Measurements from ENCODE around the gene PPARG.

PPARG gene

DNA sequence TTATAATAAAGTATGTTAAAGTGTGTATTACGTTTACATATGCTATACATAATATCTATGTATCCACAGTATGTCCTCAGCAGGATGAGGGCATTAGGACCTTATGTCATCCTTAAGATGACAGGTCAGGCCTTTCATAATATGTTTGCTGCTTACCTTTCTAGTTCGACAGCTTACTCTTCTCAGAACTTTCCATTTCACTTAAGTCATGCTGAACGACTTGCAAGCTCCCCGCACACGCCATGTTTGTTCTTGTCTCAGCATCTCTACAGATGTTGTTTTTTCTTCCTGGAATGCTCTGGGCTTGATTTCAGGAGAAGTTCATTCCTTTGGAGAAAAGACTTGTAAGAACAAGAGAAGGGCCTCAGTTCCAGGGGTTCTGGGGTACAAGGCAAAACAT, 36.0 kb upstream of the PPARG start:
- H3K4me3 ChIP-seq (ENCODE audit: low read depth, low read length, poor library complexity, severe bottlenecking) = no peak overlapping the region
- H3F3A ChIP-seq (ENCODE audit: insufficient read depth, low read length) = no peaks in the 10 kb centered on the region
- no peak overlapping the region for H2AFZ ChIP-seq (ENCODE audit: low read length)
- no peaks in the 10 kb centered on the region for H3K79me2 ChIP-seq (ENCODE audit: insufficient read depth, low read length)
- no peaks in the 10 kb centered on the region for H3K36me3 ChIP-seq (ENCODE audit: insufficient read depth, low read length)
- H3K27ac ChIP-seq (ENCODE audit: low read depth, low read length, poor library complexity, severe bottlenecking) = no peak overlapping the region
- no peak for TF ChIP-seq CTCF (IDR thresholded peaks at IDR 0.05; ENCODE audit: low read length)
- no peak for TF ChIP-seq EZH2 (IDR thresholded peaks at IDR 0.05; ENCODE audit: borderline replicate concordance, low read length)
- no peak overlapping the region for H3K9ac ChIP-seq (ENCODE audit: low read length)
- H3K4me2 ChIP-seq (ENCODE audit: low read length) = no peak overlapping the region
- H3K4me1 ChIP-seq (ENCODE audit: insufficient read depth, low read length, severe bottlenecking) = no peaks in the 10 kb centered on the region
- H3K9me3 ChIP-seq (ENCODE audit: low read length) = no peaks in the 10 kb centered on the region
- no peaks in the 10 kb centered on the region for H4K20me1 ChIP-seq (ENCODE audit: insufficient read depth, low read length)
- no peaks in the 10 kb centered on the region for H3K27me3 ChIP-seq (ENCODE audit: insufficient read depth, low read length)
- no peaks in the 10 kb centered on the region for H3K9me2 ChIP-seq (ENCODE audit: low read depth, low read length)

DNA sequence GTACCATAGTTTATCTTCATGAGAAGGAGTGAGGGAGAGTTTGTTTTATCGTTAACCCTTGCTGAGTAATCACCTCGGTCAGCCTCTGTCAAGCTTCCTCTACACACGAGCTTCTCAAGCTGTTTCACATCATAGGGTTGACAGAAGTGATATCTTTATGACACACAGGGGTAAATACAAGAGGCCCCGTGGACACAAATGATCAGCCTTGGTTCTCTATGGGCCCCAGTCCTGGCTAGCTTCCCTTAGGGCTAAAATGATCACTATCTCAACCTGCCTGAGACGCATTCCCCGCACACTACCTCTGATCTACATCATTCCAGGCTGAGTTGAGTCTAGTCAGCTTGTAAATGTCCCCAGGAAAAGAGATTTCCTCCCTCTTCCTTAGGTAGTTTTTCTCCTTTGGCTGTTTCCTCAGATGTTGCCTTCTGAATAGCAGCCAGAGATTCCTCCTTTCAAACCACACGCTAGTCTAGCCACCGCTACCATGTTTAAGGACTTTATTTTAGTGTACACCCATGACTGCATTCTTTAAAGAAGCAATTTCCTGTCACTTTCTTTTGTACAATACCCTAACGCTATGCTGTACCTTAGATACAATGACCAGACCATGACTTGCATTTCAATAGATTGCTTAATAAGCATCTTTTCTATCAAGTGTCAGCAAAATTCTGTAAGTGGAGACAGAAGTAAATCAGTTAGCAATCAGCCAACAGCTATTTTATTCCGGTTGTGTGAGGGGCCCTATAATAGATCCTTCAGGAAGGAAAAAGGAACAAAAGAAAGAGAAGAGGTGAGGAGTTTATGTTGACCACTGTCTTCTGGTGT, 35.1 kb upstream of the PPARG start:
- TF ChIP-seq CTCF (IDR thresholded peaks at IDR 0.05; ENCODE audit: low read length) (no peak), EZH2 (IDR thresholded peaks at IDR 0.05; ENCODE audit: borderline replicate concordance, low read length) (no peak)
- no peak overlapping the region for H2AFZ ChIP-seq (ENCODE audit: low read length)
- H4K20me1 ChIP-seq (ENCODE audit: insufficient read depth, low read length) = no peaks in the 10 kb centered on the region
- no peaks in the 10 kb centered on the region for H3K36me3 ChIP-seq (ENCODE audit: insufficient read depth, low read length)
- H3K27me3 ChIP-seq (ENCODE audit: insufficient read depth, low read length) = no peaks in the 10 kb centered on the region
- H3K9me2 ChIP-seq (ENCODE audit: low read depth, low read length) = no peaks in the 10 kb centered on the region
- no peaks in the 10 kb centered on the region for H3K9me3 ChIP-seq (ENCODE audit: low read length)
- H3K79me2 ChIP-seq (ENCODE audit: insufficient read depth, low read length) = no peaks in the 10 kb centered on the region
- H3K4me3 ChIP-seq (ENCODE audit: low read depth, low read length, poor library complexity, severe bottlenecking) = no peak overlapping the region
- H3K9ac ChIP-seq (ENCODE audit: low read length) = no peak overlapping the region
- H3K4me2 ChIP-seq (ENCODE audit: low read length) = no peak overlapping the region
- no peaks in the 10 kb centered on the region for H3K4me1 ChIP-seq (ENCODE audit: insufficient read depth, low read length, severe bottlenecking)
- H3K27ac ChIP-seq (ENCODE audit: low read depth, low read length, poor library complexity, severe bottlenecking) = no peak overlapping the region
- H3F3A ChIP-seq (ENCODE audit: insufficient read depth, low read length) = no peaks in the 10 kb centered on the region

- H3K27ac ChIP-seq (ENCODE audit: low read depth, low read length, poor library complexity, severe bottlenecking) = no peak overlapping the region
- H3F3A ChIP-seq (ENCODE audit: insufficient read depth, low read length) = no peaks in the 10 kb centered on the region
- no peaks in the 10 kb centered on the region for H3K27me3 ChIP-seq (ENCODE audit: insufficient read depth, low read length)
- no peaks in the 10 kb centered on the region for H4K20me1 ChIP-seq (ENCODE audit: insufficient read depth, low read length)
- no peaks in the 10 kb centered on the region for H3K4me1 ChIP-seq (ENCODE audit: insufficient read depth, low read length, severe bottlenecking)
- no peaks in the 10 kb centered on the region for H3K9me3 ChIP-seq (ENCODE audit: low read length)
- TF ChIP-seq CTCF (IDR thresholded peaks at IDR 0.05; ENCODE audit: low read length) (no peak), EZH2 (IDR thresholded peaks at IDR 0.05; ENCODE audit: borderline replicate concordance, low read length) (no peak)
- H2AFZ ChIP-seq (ENCODE audit: low read length) = no peak overlapping the region
- H3K36me3 ChIP-seq (ENCODE audit: insufficient read depth, low read length) = no peaks in the 10 kb centered on the region
- no peak overlapping the region for H3K4me2 ChIP-seq (ENCODE audit: low read length)
- no peak overlapping the region for H3K9ac ChIP-seq (ENCODE audit: low read length)
- no peaks in the 10 kb centered on the region for H3K79me2 ChIP-seq (ENCODE audit: insufficient read depth, low read length)
- H3K4me3 ChIP-seq (ENCODE audit: low read depth, low read length, poor library complexity, severe bottlenecking) = no peak overlapping the region
- no peaks in the 10 kb centered on the region for H3K9me2 ChIP-seq (ENCODE audit: low read depth, low read length)
These were observed 33.5 kb upstream of the PPARG start for GRCh38 chr3:12255393-12255792.
